Activated naive CD4-positive, alpha-beta T cell treated with anti-CD3 and anti-CD28 coated beads for 36 hours (primary cell): ENCODE results near the gene BUD23. TPM values are rescaled to one million over a fixed set of nuclear protein-coding genes. Genes with fewer than 3 reads are reported as not detected.
A peak's percentile ranks its signal among the peaks of the same experiment; 100 is the strongest.
"Not testable (repeated sequence)": the region's sequence is repeated elsewhere in the genome, so short reads cannot be mapped to it uniquely, and the experiment has no call there.

ENCODE experiments used
- CTCF ChIA-PET: fragments of 350-600 bp; sonication (Branson Sonifier 250); formaldehyde crosslinking; loops from one replicate; lab custom pipeline; 2021; ENCODE audit warnings: antibody characterized with exemption; lab: Charles Lee
- DNase-seq: peaks from one replicate; pipeline ENCODE4 v3.0.0-alpha.2; 2020
- H3K27ac Mint-ChIP-seq: one replicate; pipeline ENCODE4 v1.8.0; 2021; ENCODE audit warnings: mild to moderate bottlenecking, mixed read lengths
- H3K27me3 Mint-ChIP-seq: one replicate; pipeline ENCODE4 v1.8.0; 2021; ENCODE audit warnings: low read depth, mixed read lengths
- H3K36me3 Mint-ChIP-seq: one replicate; pipeline ENCODE4 v1.8.0; 2021; ENCODE audit warnings: low read depth, mixed read lengths
- H3K4me1 Mint-ChIP-seq: one replicate; pipeline ENCODE4 v1.8.0; 2021; ENCODE audit warnings: low read depth, mixed read lengths
- H3K4me3 Mint-ChIP-seq: one replicate; pipeline ENCODE4 v1.8.0; 2021; ENCODE audit warnings: mild to moderate bottlenecking, moderate library complexity, mixed read lengths
- H3K9me3 Mint-ChIP-seq: one replicate; pipeline ENCODE4 v1.8.0; 2021; ENCODE audit warnings: mixed read lengths
- intact Hi-C: fragments of 100-400 bp; cut with micrococcal nuclease; formaldehyde crosslinking; loops from one replicate; pipeline ENCODE4 v1.15.1; 2023
- total RNA-seq, 2 experiments: library from RNA; stranded (reverse); gene quantifications; one replicate each; pipeline ENCODE4 v1.2.3, GENCODE V29; 2021

BUD23 gene
- total RNA-seq, 2 experiments from 2014 or later = 95.1 to 110 TPM

GRCh38 chr7:73702665-73703064 lies 19.3 kb downstream of the BUD23 start:
- Mint-ChIP-seq H3K27me3 (no peaks in the 10 kb centered on the region), H3K9me3 (no peaks in the 10 kb centered on the region), H3K4me1 (peaks cover 22% of the 10 kb centered on the region), H3K36me3 (peaks cover 22% of the 10 kb centered on the region), H3K4me3 (no peak overlapping the region), H3K27ac (no peak overlapping the region)
- CTCF ChIA-PET = interaction anchor here (0.5 to 2.7 kb wide), 5 partner anchors 10 to 152 kb away, joined by 3 to 14 read pairs (median 4); no protein-coding TSS in a partner anchor
- intact Hi-C loops = no loop called here
- no peak for DNase-seq

- no peaks in the 10 kb centered on the region for H3K9me3 Mint-ChIP-seq
- CTCF ChIA-PET = interaction anchor here (0.7 to 1.0 kb wide), 2 partner anchors 13 to 20 kb away, joined by 3 read pairs; no protein-coding TSS in a partner anchor
- no peak overlapping the region for H3K4me3 Mint-ChIP-seq
- H3K36me3 Mint-ChIP-seq = peaks cover 20% of the 10 kb centered on the region
- no peak overlapping the region for H3K27ac Mint-ChIP-seq
- intact Hi-C loops = no loop called here
- H3K27me3 Mint-ChIP-seq = no peaks in the 10 kb centered on the region
- no peak for DNase-seq
- H3K4me1 Mint-ChIP-seq = peaks cover 22% of the 10 kb centered on the region
Measured at GRCh38 chr7:73703225-73703624, 19.8 kb downstream of the BUD23 start.

GRCh38 chr7:73703757-73704639 lies 20.6 kb downstream of the BUD23 start:
- intact Hi-C loops = no loop called here
- peak; percentile 54 for DNase-seq
- Mint-ChIP-seq H3K27me3 (no peaks in the 10 kb centered on the region), H3K36me3 (peaks cover 18% of the 10 kb centered on the region), H3K4me3 (no peak overlapping the region), H3K4me1 (peaks cover 22% of the 10 kb centered on the region), H3K9me3 (no peaks in the 10 kb centered on the region), H3K27ac (no peak overlapping the region)
- CTCF ChIA-PET = interaction anchor here (1.0 kb wide), 1 partner anchor 12 kb away, joined by 3 read pairs; no protein-coding TSS in a partner anchor

GRCh38 chr7:73704640-73705550 lies 21.5 kb downstream of the BUD23 start:
- CTCF ChIA-PET = interaction anchor here (0.7 to 1.7 kb wide), 4 partner anchors 9 to 40 kb away, joined by 3 to 5 read pairs (median 4); partner anchors contain the start of gene VPS37D
- Mint-ChIP-seq H3K4me1 (peaks cover 22% of the 10 kb centered on the region), H3K27ac (no peak overlapping the region), H3K4me3 (no peak overlapping the region), H3K9me3 (no peaks in the 10 kb centered on the region), H3K27me3 (no peaks in the 10 kb centered on the region), H3K36me3 (peaks cover 14% of the 10 kb centered on the region)
- intact Hi-C loops = no loop called here
- DNase-seq = no peak

DNA sequence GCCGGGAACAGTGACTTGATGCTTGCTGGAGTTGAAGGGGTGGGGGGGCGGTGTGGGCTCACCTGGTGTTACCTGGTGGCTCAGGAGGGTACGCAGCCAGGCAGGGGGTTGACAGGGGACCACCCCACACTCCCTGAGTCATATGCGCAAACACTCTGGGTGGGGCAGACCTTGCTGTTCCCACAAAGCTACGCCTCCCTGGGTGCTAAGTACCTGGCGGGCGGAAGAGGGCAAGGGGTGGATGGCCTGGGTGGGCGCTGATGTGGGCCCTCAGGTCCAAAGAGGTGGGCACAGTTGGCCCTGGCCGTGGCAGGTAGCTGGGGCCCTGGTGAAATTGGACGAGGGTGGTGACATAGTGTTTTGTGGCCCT lies 22.1 kb downstream of the BUD23 start:
- intact Hi-C loops = no loop called here
- no peak overlapping the region for H3K4me3 Mint-ChIP-seq
- no peak overlapping the region for H3K27ac Mint-ChIP-seq
- peaks cover 10% of the 10 kb centered on the region for H3K36me3 Mint-ChIP-seq
- H3K9me3 Mint-ChIP-seq = no peaks in the 10 kb centered on the region
- CTCF ChIA-PET = interaction anchor here (0.5 to 1.9 kb wide), 6 partner anchors 9 to 176 kb away, joined by 3 to 7 read pairs (median 4); partner anchors contain the start of gene VPS37D
- DNase-seq = no peak
- peaks cover 22% of the 10 kb centered on the region for H3K4me1 Mint-ChIP-seq
- no peaks in the 10 kb centered on the region for H3K27me3 Mint-ChIP-seq

DNA sequence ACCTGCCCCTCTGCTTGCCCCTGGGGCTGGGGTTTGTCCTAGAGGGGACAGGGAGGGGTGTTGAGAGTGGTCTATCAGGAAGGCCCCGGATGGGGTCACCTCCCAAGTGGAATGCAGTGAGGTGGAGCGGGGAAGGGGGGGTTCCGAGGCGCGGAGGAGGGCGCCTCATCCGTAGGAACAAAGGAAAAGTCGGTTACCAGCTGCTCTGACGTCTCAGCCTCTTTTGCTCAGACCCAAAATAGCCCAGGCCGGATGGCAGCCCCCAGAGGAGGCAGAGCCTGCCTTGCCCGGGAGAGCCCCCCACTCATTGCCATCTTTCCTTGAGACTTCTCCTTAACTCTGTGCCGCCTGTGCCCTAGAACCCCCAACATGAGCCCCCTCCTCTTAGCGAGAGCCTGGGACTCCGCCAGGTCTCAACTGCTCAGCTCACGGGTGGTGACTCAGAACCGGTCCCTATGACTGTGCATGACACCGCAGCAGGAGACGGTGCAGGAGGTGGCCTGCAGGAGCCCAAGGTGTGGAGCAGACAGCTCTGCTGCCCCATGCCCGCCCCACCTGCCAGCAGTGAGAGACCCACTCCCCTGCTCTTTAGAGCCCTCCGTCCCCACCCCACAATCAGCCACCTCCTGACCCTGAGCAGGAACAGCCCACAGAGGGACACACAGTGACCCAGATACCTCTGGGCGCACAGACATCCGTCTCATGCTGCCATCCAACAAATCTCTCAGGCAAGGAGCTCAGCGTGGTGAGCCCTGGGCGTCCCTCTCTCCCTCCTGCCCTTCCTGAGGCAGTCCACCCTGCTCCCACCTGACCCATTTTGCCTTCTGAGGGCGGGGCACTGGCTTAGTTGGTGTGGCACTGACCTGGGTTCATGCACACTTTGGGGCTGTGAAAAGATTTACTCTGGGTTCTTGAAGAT lies 23.0 kb downstream of the BUD23 start:
- CTCF ChIA-PET = interaction anchor here (0.5 to 1.9 kb wide), 5 partner anchors 8 to 176 kb away, joined by 4 to 7 read pairs (median 5); no protein-coding TSS in a partner anchor
- Mint-ChIP-seq H3K9me3 (no peaks in the 10 kb centered on the region), H3K36me3 (peaks cover 10% of the 10 kb centered on the region), H3K27me3 (no peaks in the 10 kb centered on the region), H3K27ac (no peak overlapping the region), H3K4me3 (no peak overlapping the region), H3K4me1 (peaks cover 22% of the 10 kb centered on the region)
- intact Hi-C loops = loop anchor here (1.0 to 2.0 kb wide), 2 partner anchors 9 to 24 kb away; partner anchors contain the start of genes BUD23 and DNAJC30
- peak; percentile 67 for DNase-seq

- peak; percentile 28 for DNase-seq
- peaks cover 22% of the 10 kb centered on the region for H3K4me1 Mint-ChIP-seq
- CTCF ChIA-PET = interaction anchor here (1.9 kb wide), 2 partner anchors 10 to 100 kb away, joined by 7 read pairs; no protein-coding TSS in a partner anchor
Measured at GRCh38 chr7:73707045-73707631, 23.7 kb downstream of the BUD23 start.

DNA sequence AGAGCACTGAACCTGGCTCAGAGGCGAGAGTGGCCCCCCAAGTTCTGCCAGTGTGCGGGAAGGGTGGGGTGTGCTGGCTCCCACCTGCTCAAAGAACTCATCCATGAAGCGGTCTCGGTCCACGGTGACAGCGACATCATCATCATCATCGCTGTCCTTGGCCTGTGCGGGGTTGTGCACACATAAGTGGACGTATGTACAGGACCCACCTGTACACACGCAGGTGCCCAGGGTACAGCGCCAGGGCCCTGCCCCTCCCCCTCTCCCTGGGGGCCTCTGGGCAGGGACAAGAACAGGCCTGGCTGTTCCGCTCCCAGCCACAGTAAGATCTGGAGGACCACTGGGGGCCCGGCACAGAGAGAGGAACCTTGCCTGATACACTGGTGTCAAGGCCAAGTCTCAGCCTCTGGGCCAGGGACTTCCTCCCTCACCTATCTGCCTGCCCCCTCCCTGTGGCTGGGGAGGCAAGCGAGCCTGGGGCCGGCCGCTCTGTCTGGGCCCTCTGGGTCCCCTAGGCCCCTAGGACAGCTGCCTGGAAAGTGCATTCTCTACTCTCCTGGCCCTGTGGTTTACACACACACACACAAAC lies 25.7 kb downstream of the BUD23 start:
- CTCF ChIA-PET = interaction anchor here (0.6 kb wide), 1 partner anchor 15 kb away, joined by 3 read pairs; no protein-coding TSS in a partner anchor

More at GRCh38 chr7:73707045-73707631, 23.7 kb downstream of the BUD23 start:
- no peak overlapping the region for H3K27ac Mint-ChIP-seq
- H3K4me3 Mint-ChIP-seq = no peak overlapping the region
- peaks cover 5% of the 10 kb centered on the region for H3K36me3 Mint-ChIP-seq
- intact Hi-C loops = loop anchor here (2.0 kb wide), 1 partner anchor 24 kb away; the partner anchor contains the start of genes BUD23 and DNAJC30
- H3K27me3 Mint-ChIP-seq = no peaks in the 10 kb centered on the region
- H3K9me3 Mint-ChIP-seq = no peaks in the 10 kb centered on the region

DNA sequence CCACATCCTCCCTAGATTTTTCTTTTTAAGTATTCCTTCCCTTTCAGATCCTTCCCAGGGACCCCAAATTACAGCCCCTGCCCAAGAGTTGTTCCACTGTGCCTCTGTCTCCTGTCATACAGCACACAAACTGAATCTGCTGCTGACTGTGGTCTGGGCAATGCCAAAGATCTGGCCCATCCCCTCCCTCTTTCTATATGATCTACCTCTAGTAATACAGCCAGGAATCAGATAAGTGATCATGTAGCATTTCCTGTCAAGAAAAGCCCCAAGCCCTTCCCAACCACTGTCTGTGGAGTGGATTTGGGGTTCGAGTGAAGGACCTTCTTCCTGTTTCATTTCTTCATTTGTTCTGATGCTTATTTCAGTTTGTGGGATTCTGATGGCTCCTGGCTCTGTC lies 29.4 kb downstream of the BUD23 start:
- H3K27ac Mint-ChIP-seq = no peak overlapping the region
- CTCF ChIA-PET = interaction anchor here (0.5 to 1.7 kb wide), 4 partner anchors 11 to 78 kb away, joined by 3 to 9 read pairs (median 4); no protein-coding TSS in a partner anchor
- no peaks in the 10 kb centered on the region for H3K27me3 Mint-ChIP-seq
- no peaks in the 10 kb centered on the region for H3K36me3 Mint-ChIP-seq
- no peak for DNase-seq
- H3K4me1 Mint-ChIP-seq = peaks cover 25% of the 10 kb centered on the region
- H3K4me3 Mint-ChIP-seq = no peak overlapping the region
- no peaks in the 10 kb centered on the region for H3K9me3 Mint-ChIP-seq
- intact Hi-C loops = loop anchor here (10.0 kb wide), 1 partner anchor 942 kb away; the partner anchor contains the start of gene GTF2I

More for the DNA sequence above, 25.7 kb downstream of the BUD23 start:
- H3K27me3 Mint-ChIP-seq = no peaks in the 10 kb centered on the region
- H3K27ac Mint-ChIP-seq = no peak overlapping the region
- intact Hi-C loops = no loop called here
- H3K4me1 Mint-ChIP-seq = peaks cover 16% of the 10 kb centered on the region
- peaks cover 1% of the 10 kb centered on the region for H3K36me3 Mint-ChIP-seq
- DNase-seq = no peak
- H3K4me3 Mint-ChIP-seq = no peak overlapping the region
- no peaks in the 10 kb centered on the region for H3K9me3 Mint-ChIP-seq

- intact Hi-C loops = loop anchor here (10.0 kb wide), 1 partner anchor 941 kb away; the partner anchor contains the start of gene GTF2I
- not testable (repeated sequence) for H3K9me3 Mint-ChIP-seq, H3K27me3 Mint-ChIP-seq, H3K27ac Mint-ChIP-seq, H3K36me3 Mint-ChIP-seq, H3K4me3 Mint-ChIP-seq, DNase-seq
- CTCF ChIA-PET = interaction anchor here (0.9 to 2.1 kb wide), 4 partner anchors 8 to 21 kb away, joined by 3 to 9 read pairs (median 5); no protein-coding TSS in a partner anchor
- peaks cover 31% of the 10 kb centered on the region for H3K4me1 Mint-ChIP-seq
Measured at GRCh38 chr7:73713319-73713718, 29.9 kb downstream of the BUD23 start.
